GM23338 (cell line): ENCODE measurements around the gene MCM3AP. TPM values are rescaled to one million over a fixed set of nuclear protein-coding genes. Genes with fewer than 3 reads are reported as not detected.

ENCODE experiments used
- ATAC-seq: fragments of 200-7000 bp; cut with Tn5 transposase; 3 replicates; pipeline ENCODE4 v1.9.1; 2020
- DNase-seq: peaks from one replicate; pipeline ENCODE4 v3.0.0-alpha.2; 2015; ENCODE audit warnings: low spot score
- H2AFZ ChIP-seq: fragments of 200-600 bp; sonication (generic); 2 replicates; pipeline ENCODE4 v1.8.0; 2016; ENCODE audit warnings: antibody characterized with exemption, mild to moderate bottlenecking, moderate library complexity
- H3F3A ChIP-seq: fragments of 200-600 bp; sonication (generic); replicated peaks from 2 replicates; pipeline ENCODE4 v1.8.0; 2017; ENCODE audit warnings: antibody characterized with exemption, mixed run types, low read depth
- H3K27ac ChIP-seq: fragments of 200-600 bp; sonication (generic); 2 replicates; pipeline ENCODE4 v1.6.1; 2016; ENCODE audit warnings: low read depth
- H3K27me3 ChIP-seq: fragments of 200-600 bp; sonication (generic); 2 replicates; pipeline ENCODE4 v1.8.0; 2016; ENCODE audit warnings: mild to moderate bottlenecking, mixed run types, moderate library complexity; ENCODE audit not compliant: insufficient read depth
- H3K36me3 ChIP-seq: fragments of 200-600 bp; sonication (generic); 2 replicates; pipeline ENCODE4 v1.8.0; 2016; ENCODE audit warnings: mild to moderate bottlenecking; ENCODE audit not compliant: insufficient read depth
- H3K4me1 ChIP-seq: fragments of 200-600 bp; sonication (generic); 2 replicates; pipeline ENCODE4 v1.8.0; 2016; ENCODE audit warnings: mild to moderate bottlenecking, moderate library complexity; ENCODE audit not compliant: insufficient read depth
- H3K4me2 ChIP-seq: fragments of 200-600 bp; sonication (generic); 2 replicates; pipeline ENCODE4 v1.7.1; 2017; ENCODE audit warnings: mixed run types
- H3K4me3 ChIP-seq: fragments of 200-600 bp; sonication (generic); 2 replicates; pipeline ENCODE4 v1.6.1; 2016; ENCODE audit warnings: mixed run types
- H3K79me2 ChIP-seq: fragments of 200-600 bp; sonication (generic); replicated peaks from 2 replicates; pipeline ENCODE4 v1.8.0; 2017; ENCODE audit warnings: mild to moderate bottlenecking; ENCODE audit not compliant: insufficient read depth
- H3K9me2 ChIP-seq: fragments of 200-600 bp; sonication (generic); 2 replicates; pipeline ENCODE4 v1.8.0; 2017; ENCODE audit not compliant: insufficient read depth
- H4K20me1 ChIP-seq: fragments of 200-600 bp; sonication (generic); replicated peaks from 2 replicates; pipeline ENCODE4 v1.8.0; 2017; ENCODE audit warnings: mild to moderate bottlenecking; ENCODE audit not compliant: insufficient read depth
- H3K27ac Mint-ChIP-seq: 2 replicates; pipeline ENCODE4 v1.8.0; 2020; ENCODE audit warnings: inconsistent platforms, mild to moderate bottlenecking, moderate library complexity, mixed read lengths
- H3K27me3 Mint-ChIP-seq: 3 replicates; pipeline ENCODE4 v1.8.0; 2022; ENCODE audit warnings: low read depth, mild to moderate bottlenecking, moderate library complexity, mixed read lengths, inconsistent platforms; ENCODE audit not compliant: insufficient read depth, poor library complexity
- H3K36me3 Mint-ChIP-seq: 3 replicates; pipeline ENCODE4 v1.8.0; 2021; ENCODE audit warnings: low read depth, mild to moderate bottlenecking, inconsistent platforms, moderate library complexity, mixed read lengths
- H3K4me1 Mint-ChIP-seq: 3 replicates; pipeline ENCODE4 v1.8.0; 2020; ENCODE audit warnings: mild to moderate bottlenecking, inconsistent platforms, mixed read lengths
- H3K4me3 Mint-ChIP-seq: 3 replicates; pipeline ENCODE4 v1.8.0; 2021; ENCODE audit warnings: moderate library complexity, mild to moderate bottlenecking, inconsistent platforms, mixed read lengths
- H3K9me3 Mint-ChIP-seq: 3 replicates; pipeline ENCODE4 v1.8.0; 2020; ENCODE audit warnings: moderate library complexity, mild to moderate bottlenecking, inconsistent platforms, mixed read lengths
- CREB1 ChIP-seq: fragments of 250-450 bp; sonication (Bioruptor Pico); IDR thresholded peaks from 2 replicates; pipeline ENCODE4 v1.5.0; 2020; ENCODE audit warnings: low read depth, mild to moderate bottlenecking, moderate library complexity
- JUNB ChIP-seq: IDR thresholded peaks from one replicate; pipeline ENCODE4 v1.6.1; 2016; ENCODE audit warnings: antibody characterized with exemption; ENCODE audit not compliant: unreplicated experiment
- NANOG ChIP-seq: IDR thresholded peaks from 2 replicates; pipeline ENCODE4 v1.6.1; 2016; ENCODE audit warnings: antibody characterized with exemption, borderline replicate concordance
- POLR2AphosphoS5 ChIP-seq: IDR thresholded peaks from 2 replicates; pipeline ENCODE4 v1.6.1; 2016; ENCODE audit warnings: antibody characterized with exemption, low read depth
- STAT1 ChIP-seq: IDR thresholded peaks from one replicate; pipeline ENCODE4 v1.6.1; 2016; ENCODE audit warnings: antibody characterized with exemption; ENCODE audit not compliant: unreplicated experiment
- ZNF114 ChIP-seq: fragments of 250-450 bp; sonication (Bioruptor Pico); IDR thresholded peaks from 2 replicates; pipeline ENCODE4 v1.5.0; 2020; ENCODE audit warnings: mild to moderate bottlenecking, moderate library complexity
- polyA plus RNA-seq: library from polyadenylated mRNA; unstranded; fragments of >200 nt; fragmentation: Nextera tagmentation; extraction: Ambion mirVana; gene quantifications from 2 replicates; pipeline ENCODE4 v1.2.1, GENCODE V29; 2016
- total RNA-seq: library from RNA; depleted of rRNA; stranded (reverse); fragments of >200 nt; shearing (Covaris generic); gene quantifications from 2 replicates; pipeline ENCODE4 v1.2.3, GENCODE V29; 2014
- TF ChIP-seq, protein P1 (sequence below), 2 experiments: fragments of 200-600 bp in 1 of 2; sonication (generic) in 1 of 2; conservative IDR thresholded peaks; 2 replicates each; pipeline versions ENCODE4 v1.5.1 to v1.6.1; 2016 to 2017; ENCODE audit warnings: antibody characterized with exemption in 2 of 2, low read depth in 2 of 2, mild to moderate bottlenecking in 2 of 2, moderate library complexity in 1 of 2
- TF ChIP-seq, protein P2 (sequence below): IDR thresholded peaks from one replicate; pipeline ENCODE4 v1.6.1; 2018; ENCODE audit warnings: antibody characterized with exemption; ENCODE audit not compliant: unreplicated experiment

MCM3AP gene
- total and polyA plus RNA-seq, 2 experiments from 2014 or later = 39.2 to 123 TPM

DNA sequence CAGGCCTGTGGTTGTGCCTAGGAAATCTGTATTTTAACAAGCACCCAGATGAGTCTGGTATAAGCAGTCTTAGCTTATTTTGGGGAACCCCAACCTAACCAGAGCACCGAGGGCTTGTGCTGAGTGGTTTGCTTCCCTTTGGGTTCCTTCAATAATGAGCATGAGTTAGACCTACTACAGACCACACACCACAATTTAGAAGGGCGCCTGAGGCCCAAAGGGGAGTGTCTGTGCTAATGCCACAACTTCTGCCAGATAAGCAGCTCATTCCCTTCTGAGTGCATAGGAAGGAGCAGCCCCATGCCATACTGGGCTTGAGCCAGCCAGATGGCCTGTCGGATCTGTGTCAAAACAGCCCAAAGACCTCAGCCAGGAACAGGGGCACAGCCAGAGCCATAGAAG lies 41.5 kb downstream of the MCM3AP start:
- H3K27ac ChIP-seq = no peak overlapping the region
- DNase-seq = no peak

DNA sequence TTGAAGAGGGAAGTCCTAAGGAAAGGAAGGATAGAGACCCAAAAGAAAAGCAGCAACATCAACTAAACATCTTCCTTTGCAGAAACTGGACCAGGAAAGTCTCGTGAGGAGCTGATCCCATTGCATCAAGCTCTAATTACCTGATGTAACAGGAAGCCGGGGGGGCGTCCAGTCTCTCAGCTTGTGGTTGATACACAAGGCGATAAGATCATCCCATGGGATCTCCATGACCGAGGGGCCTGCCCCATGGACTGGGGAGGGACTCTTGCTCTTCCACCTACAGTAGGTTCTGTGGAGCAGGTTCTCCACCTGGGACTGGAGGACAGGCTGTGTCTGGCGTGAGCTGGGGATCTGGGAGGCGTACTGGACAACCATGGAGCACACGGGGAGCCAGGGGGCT lies 42.1 kb downstream of the MCM3AP start:
- H3K27ac Mint-ChIP-seq = 0 out of 2 replicates have a peak overlapping the region, but pooled peaks have one; percentile 19
- peaks cover 56% of the 10 kb centered on the region for H3K36me3 ChIP-seq
- TF ChIP-seq NANOG (no peak), STAT1 (no peak), CREB1 (CRISPR knock-in tag) (no peak), JUNB (no peak), ZNF114 (CRISPR knock-in tag) (no peak), POLR2AphosphoS5 (no peak)
- TF ChIP-seq, protein P1, sequence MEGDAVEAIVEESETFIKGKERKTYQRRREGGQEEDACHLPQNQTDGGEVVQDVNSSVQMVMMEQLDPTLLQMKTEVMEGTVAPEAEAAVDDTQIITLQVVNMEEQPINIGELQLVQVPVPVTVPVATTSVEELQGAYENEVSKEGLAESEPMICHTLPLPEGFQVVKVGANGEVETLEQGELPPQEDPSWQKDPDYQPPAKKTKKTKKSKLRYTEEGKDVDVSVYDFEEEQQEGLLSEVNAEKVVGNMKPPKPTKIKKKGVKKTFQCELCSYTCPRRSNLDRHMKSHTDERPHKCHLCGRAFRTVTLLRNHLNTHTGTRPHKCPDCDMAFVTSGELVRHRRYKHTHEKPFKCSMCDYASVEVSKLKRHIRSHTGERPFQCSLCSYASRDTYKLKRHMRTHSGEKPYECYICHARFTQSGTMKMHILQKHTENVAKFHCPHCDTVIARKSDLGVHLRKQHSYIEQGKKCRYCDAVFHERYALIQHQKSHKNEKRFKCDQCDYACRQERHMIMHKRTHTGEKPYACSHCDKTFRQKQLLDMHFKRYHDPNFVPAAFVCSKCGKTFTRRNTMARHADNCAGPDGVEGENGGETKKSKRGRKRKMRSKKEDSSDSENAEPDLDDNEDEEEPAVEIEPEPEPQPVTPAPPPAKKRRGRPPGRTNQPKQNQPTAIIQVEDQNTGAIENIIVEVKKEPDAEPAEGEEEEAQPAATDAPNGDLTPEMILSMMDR (conservative IDR thresholded peaks at IDR 0.05; ENCODE audit: low read depth in 2 of 2) = no peak
- TF ChIP-seq, protein P2, sequence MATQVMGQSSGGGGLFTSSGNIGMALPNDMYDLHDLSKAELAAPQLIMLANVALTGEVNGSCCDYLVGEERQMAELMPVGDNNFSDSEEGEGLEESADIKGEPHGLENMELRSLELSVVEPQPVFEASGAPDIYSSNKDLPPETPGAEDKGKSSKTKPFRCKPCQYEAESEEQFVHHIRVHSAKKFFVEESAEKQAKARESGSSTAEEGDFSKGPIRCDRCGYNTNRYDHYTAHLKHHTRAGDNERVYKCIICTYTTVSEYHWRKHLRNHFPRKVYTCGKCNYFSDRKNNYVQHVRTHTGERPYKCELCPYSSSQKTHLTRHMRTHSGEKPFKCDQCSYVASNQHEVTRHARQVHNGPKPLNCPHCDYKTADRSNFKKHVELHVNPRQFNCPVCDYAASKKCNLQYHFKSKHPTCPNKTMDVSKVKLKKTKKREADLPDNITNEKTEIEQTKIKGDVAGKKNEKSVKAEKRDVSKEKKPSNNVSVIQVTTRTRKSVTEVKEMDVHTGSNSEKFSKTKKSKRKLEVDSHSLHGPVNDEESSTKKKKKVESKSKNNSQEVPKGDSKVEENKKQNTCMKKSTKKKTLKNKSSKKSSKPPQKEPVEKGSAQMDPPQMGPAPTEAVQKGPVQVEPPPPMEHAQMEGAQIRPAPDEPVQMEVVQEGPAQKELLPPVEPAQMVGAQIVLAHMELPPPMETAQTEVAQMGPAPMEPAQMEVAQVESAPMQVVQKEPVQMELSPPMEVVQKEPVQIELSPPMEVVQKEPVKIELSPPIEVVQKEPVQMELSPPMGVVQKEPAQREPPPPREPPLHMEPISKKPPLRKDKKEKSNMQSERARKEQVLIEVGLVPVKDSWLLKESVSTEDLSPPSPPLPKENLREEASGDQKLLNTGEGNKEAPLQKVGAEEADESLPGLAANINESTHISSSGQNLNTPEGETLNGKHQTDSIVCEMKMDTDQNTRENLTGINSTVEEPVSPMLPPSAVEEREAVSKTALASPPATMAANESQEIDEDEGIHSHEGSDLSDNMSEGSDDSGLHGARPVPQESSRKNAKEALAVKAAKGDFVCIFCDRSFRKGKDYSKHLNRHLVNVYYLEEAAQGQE = no peak

More for the DNA sequence above, 41.5 kb downstream of the MCM3AP start:
- Histone ChIP-seq H3K4me3 (no peak overlapping the region), H3K27me3 (no peaks in the 10 kb centered on the region), H3K4me1 (no peaks in the 10 kb centered on the region), H3F3A (peaks cover 26% of the 10 kb centered on the region), H2AFZ (no peak overlapping the region), H3K36me3 (peaks cover 50% of the 10 kb centered on the region), H3K9me2 (no peaks in the 10 kb centered on the region), H4K20me1 (peaks cover 28% of the 10 kb centered on the region), H3K4me2 (no peak overlapping the region), H3K79me2 (no peaks in the 10 kb centered on the region)
- no peaks in the 10 kb centered on the region for H3K4me1 Mint-ChIP-seq
- H3K27me3 Mint-ChIP-seq = peaks cover 8% of the 10 kb centered on the region
- H3K27ac Mint-ChIP-seq = no peak overlapping the region
- H3K9me3 Mint-ChIP-seq = no peaks in the 10 kb centered on the region
- no peak overlapping the region for H3K4me3 Mint-ChIP-seq
- peak; percentile 14; the same call in 1 of the 2 replicates for TF ChIP-seq POLR2AphosphoS5
- TF ChIP-seq, protein P1 (conservative IDR thresholded peaks at IDR 0.05; ENCODE audit: low read depth in 2 of 2) = no peak
- H3K36me3 Mint-ChIP-seq = peaks cover 90% of the 10 kb centered on the region
- no peak for ATAC-seq

More for the DNA sequence above, 42.1 kb downstream of the MCM3AP start:
- Mint-ChIP-seq H3K27me3 (peaks cover 8% of the 10 kb centered on the region), H3K36me3 (peaks cover 90% of the 10 kb centered on the region), H3K4me3 (no peak overlapping the region), H3K9me3 (no peaks in the 10 kb centered on the region), H3K4me1 (no peaks in the 10 kb centered on the region)
- Histone ChIP-seq H2AFZ (no peak overlapping the region), H3K27ac (0 out of 2 replicates have a peak overlapping the region, but pooled peaks have one; percentile 32), H3F3A (peaks cover 26% of the 10 kb centered on the region), H3K9me2 (no peaks in the 10 kb centered on the region), H3K4me3 (no peak overlapping the region), H4K20me1 (peaks cover 23% of the 10 kb centered on the region), H3K79me2 (no peaks in the 10 kb centered on the region), H3K27me3 (no peaks in the 10 kb centered on the region), H3K4me2 (no peak overlapping the region), H3K4me1 (no peaks in the 10 kb centered on the region)
- DNase-seq (no peak), ATAC-seq (no peak)
